ENCODE measurements around the gene ZNF540.

GRCh38 chr19:37654629-37655300, 60.1 kb downstream of the ZNF540 start:
- TF ChIP-seq HDAC6 (IDR thresholded peaks at IDR 0.05; ENCODE audit: low read depth, low read length), result no peak
- no peak for TF ChIP-seq CTCF (IDR thresholded peaks at IDR 0.05; ENCODE audit: control extremely low read depth in 1 of 3, insufficient read depth in 1 of 3, low read depth in 1 of 3, low read length in 3 of 3)
- TF ChIP-seq KDM1A (IDR thresholded peaks at IDR 0.05; ENCODE audit: borderline replicate concordance, low read length), result no peak
- no peak for TF ChIP-seq TAF7 (optimal IDR thresholded peaks at IDR 0.05; ENCODE audit: borderline replicate concordance, low read depth, low read length)
- no peak for TF ChIP-seq CHD2 (IDR thresholded peaks at IDR 0.05; ENCODE audit: low read length)
- no peak for TF ChIP-seq MAFK (IDR thresholded peaks at IDR 0.05; ENCODE audit: low read depth, low read length)
- TF ChIP-seq ASH2L (IDR thresholded peaks at IDR 0.05; ENCODE audit: low read length), result peak; percentile 42
- no peak for TF ChIP-seq SIX5 (IDR thresholded peaks at IDR 0.05; ENCODE audit: low read depth, low read length)
- TF ChIP-seq JUND (IDR thresholded peaks at IDR 0.05; ENCODE audit: low read length), result no peak
- TF ChIP-seq CEBPB (IDR thresholded peaks at IDR 0.05; ENCODE audit: low read depth, low read length), result no peak
- TF ChIP-seq POLR2A (IDR thresholded peaks at IDR 0.05; ENCODE audit: control extremely low read depth in 1 of 2, low read depth in 2 of 2, low read length in 2 of 2), result peak in 1 of 2 experiments; percentile 27; a peak in 1 of 3 replicates
- TF ChIP-seq POLR2AphosphoS5 (IDR thresholded peaks at IDR 0.05; ENCODE audit: low read depth, low read length), result no peak

Data from H1 (cell line).